UCSD-AML1 (cell line): ENCODE measurements around the gene VEZF1.

Experiments
- DNase-seq: peaks from one replicate; lab custom pipeline; 2025; ENCODE audit not compliant: unreplicated experiment; lab: John Stamatoyannopoulos, UW

VEZF1 gene

GRCh38 chr17:57999010-57999495 is 11.0 kb upstream of the VEZF1 start:
- DNase-seq: no peak

DNA sequence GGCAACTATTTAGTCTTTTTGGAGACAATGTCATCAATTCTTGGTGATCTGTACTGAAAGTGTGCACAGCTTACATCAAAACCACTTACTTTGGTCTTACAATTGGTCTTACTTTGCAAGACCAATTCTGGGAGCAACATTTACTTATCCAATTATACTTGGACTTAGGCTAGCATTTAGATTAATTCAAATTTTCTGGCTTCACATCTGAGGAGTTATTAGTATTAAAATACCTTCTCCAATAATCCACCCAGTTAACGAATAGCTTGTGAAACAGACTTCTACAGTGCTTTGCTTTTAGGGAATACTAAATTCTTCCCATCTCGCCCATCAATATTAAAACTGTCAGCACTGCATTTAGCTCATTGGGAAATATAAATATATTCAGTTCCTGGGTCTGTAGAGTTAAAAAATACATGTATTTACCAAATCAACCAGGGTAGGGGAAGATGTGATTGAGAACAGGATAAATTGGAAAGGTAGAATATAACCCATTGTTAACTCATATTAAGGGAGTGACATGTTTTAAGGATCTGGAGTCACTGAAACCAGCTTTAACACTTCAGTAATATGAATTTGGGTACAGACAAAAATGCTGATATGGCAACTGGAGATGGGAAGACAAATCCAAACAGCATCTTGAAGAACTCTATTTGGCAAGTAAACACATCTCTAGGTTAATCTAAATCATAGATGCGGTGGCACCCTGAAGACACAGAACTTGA is 9.2 kb upstream of the VEZF1 start:
- DNase-seq: no peak

GRCh38 chr17:57995076-57995956 is 7.3 kb upstream of the VEZF1 start:
- DNase-seq: peak; percentile 54

GRCh38 chr17:57994436-57994835 is 6.4 kb upstream of the VEZF1 start:
- no peak for DNase-seq

GRCh38 chr17:57993471-57994365 is 5.7 kb upstream of the VEZF1 start:
- no peak for DNase-seq

DNA sequence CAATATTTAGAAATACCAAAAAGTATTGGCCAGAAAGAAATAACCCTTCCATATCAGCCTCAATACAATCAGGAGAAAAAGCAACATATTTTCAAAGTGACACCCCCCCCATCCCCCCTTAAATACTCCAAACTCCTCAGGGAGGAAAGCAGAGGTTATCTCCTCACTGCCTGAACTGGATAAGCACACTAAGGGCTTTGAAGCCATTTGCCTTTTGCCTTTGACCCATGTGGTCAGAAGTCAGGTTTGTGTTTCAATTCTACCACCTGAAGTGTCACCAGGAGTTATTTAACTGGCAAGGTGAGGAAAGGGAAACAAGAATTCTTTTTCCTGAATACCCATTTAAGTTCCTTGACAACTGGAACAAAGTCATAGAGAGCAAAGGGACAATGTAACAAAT is 3.5 kb upstream of the VEZF1 start:
- no peak for DNase-seq

DNA sequence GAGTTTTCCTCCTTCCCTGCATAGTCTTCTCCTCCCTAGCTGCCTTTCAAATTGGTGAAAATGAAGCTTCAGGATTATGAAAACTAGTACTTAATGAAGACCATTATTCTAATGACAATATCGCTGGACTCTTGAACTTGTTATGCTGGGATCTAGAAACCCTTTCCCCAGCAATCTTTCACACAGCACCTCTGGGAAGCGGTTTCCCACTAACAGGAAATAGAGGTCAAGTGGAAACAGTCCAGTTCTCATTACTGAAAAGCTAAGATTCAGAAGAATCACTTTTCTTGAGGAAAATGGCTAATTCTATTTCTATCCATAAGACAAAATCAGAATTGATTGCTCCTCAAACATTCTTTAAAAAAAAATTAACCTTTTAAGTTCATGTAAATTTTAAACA is 2.0 kb upstream of the VEZF1 start:
- DNase-seq: no peak

DNA sequence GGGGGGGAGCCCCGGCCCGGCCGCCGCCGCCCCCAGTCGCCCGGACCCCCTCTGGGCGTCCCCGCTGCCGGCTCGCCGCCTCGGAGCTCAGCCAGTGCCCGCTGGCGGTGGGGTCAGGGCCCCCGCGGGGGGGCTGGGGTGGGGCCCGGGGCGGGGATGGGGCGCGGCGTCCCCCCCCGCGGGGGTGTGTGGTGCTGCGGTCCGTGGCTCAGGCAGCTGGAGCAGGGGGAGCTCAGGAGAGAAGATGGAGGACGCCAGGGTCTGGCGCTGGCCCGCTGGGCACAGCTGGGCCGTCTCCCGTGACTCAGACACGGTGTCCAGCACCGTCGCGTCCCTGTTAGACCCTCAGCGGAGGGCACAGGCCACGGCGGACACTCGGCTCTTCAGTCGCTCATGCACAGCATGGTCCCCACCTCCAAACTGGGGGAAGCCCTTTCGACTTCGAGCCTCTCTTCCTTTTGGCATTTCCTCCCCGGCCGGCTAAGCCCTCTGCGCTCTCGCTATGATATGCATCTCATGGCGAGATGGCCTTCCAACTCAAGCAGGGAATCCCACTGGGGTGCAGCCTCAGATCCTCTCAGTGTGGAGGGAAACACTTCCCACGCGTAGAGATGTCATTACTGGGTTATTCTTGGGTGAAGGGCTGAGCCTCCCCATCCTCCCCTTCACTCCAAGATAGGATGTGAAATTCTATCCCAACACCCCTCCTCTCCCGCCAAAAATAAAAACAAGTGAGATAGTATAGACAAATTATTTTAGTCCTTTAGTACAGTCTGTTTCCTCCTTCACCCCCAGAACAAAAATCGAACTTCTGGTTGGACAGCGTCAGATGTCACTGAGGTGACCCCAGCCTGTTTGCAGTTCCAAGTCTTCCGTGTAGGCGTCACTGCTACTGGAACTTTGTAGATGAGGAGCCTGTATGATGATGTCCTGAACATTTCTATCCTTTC is 522 bp upstream of the VEZF1 start:
- peak; percentile 80 for DNase-seq

DNA sequence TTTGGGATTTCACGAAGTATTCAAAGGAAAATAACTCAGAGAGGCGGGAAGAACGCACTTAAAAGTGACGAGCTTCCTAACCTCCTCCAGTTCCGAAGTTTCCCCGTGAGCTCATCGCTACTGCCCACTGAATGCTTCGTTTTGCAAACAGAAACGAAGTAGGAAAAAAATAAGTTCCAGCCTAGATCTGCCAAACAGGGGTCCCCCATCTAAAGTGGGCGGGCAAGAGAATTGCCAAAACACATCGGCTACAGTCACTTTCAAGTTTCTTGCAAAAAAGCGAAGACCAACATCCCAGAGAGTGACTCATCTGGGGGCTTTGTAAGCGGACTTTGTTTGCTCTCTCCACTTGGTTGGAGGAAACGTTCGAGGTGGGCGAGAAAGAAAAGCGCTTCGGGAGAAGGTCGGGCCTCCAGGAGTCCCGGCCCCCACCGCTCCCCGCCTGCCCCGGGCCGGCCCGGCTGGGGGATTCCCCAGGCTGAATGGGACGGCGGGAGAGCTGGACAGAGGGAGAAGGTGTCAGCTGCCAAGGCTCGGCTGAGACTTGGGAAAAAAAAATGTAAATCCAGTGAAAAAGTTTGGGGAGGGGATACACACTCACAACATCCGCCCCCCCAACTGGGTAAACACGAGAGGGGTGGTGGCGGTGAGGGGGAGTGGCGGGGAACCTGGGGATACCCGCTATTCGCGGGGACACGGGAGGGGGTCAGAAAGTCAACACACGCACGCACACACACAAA is 1.0 kb downstream of the VEZF1 start:
- no peak for DNase-seq

DNA sequence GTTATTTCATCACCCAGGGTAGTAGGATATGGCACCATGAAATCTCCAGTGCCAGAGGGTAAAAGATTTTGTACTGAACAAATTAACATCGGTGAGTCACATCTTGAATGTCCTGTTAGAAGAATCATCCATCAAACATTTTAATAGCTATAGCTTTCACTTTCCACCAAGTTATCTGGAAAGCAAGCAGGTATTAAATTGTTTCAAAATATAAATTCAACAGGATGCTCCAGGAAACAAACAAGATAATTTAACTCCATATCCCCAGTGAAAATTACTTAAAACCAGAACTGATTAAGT is 2.4 kb downstream of the VEZF1 start:
- DNase-seq: no peak

- no peak for DNase-seq
Measured at GRCh38 chr17:57984936-57985674, 2.9 kb downstream of the VEZF1 start.

- no peak for DNase-seq
Measured at GRCh38 chr17:57984261-57984890, 3.7 kb downstream of the VEZF1 start.

GRCh38 chr17:57983446-57983845 is 4.6 kb downstream of the VEZF1 start:
- DNase-seq: no peak

DNA sequence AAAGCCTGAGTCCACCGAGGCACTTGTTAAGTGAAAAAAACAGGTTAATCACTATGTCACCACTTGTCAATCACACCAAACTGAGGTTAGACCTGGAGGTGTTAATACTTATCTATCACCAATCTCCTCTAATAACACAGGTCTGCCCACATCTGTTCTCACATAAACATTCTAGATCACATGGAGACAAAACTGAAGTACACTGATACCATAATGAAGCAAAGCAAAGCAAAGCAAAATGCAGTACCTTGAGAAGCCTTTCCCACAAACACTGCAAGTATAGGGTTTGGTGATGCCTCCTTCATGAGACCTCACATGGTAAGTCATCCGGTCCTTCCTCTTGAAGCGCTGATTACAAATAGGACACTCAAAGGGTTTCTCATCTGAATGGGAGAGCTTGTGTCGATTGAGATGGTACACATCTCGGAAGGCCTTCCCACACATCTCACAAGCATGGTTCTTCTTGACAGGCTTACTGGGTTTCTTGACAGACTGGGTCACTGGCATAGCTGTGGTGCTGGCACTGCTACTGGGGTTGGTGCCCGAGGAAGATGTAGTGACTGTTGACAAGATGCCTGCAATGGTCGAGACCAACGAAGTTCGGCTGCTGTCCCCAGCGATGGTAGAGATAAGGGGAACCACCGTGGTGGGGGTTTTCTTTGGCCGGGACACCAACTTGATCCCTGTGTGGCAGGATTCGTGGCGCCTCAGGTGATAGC is 5.4 kb downstream of the VEZF1 start:
- no peak for DNase-seq

GRCh38 chr17:57980522-57980921 is 7.5 kb downstream of the VEZF1 start:
- no peak for DNase-seq

DNA sequence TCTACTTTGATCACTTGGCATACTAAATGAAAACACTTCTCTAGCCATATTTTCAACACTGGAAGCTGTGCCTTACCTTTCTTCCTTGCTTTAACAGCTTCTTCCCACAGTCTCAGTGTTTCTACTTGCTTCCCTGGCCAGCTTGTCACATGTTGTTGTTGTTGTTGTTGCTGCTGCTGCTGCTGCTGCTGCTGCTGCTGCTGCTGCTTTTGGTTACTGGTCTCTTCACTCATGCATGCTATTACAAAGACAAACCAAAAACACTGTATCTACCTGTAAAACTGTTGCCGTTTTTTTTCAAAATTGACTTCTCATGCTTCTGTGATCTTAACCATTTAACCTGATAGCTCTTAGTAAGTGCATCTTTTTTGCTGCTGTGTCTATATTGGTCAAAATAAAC is 9.0 kb downstream of the VEZF1 start:
- no peak for DNase-seq

DNA sequence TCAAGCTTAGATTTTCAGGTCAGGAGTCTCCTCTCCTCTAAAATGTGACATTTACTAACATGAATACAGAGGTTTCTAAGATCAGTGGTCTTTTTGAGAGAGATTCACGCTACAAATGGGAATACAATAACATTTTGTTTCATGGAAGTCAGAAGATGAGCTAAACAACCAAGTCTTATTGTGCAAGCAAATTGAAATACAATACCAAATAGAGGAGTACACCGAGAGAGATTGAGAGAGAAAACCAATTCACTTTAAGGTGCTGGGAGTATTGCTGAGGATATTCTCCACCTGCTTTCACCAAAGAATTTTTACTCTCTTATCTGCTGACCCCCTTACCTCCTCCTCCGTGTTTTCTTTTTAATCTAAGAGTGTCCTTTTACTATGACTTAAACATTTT is 11.5 kb downstream of the VEZF1 start:
- no peak for DNase-seq

- no peak for DNase-seq
Measured at GRCh38 chr17:57975044-57975443, 13.0 kb downstream of the VEZF1 start.
